WERI-Rb-1 (cell line): ENCODE data around the gene ABCB4.

Experiments
- DNase-seq: peaks from one replicate; pipeline ENCODE4 v3.0.0-alpha.2; 2020
- H3K27ac ChIP-seq: fragments of 250-450 bp; sonication (Bioruptor Pico); 2 replicates; pipeline ENCODE4 v1.5.1; 2020; ENCODE audit warnings: mild to moderate bottlenecking, moderate library complexity
- H3K27me3 ChIP-seq: fragments of 250-450 bp; sonication (Bioruptor Pico); 2 replicates; pipeline ENCODE4 v1.5.1; 2021; ENCODE audit warnings: mild to moderate bottlenecking, low read depth, moderate library complexity; ENCODE audit not compliant: insufficient read depth, severe bottlenecking
- H3K36me3 ChIP-seq: fragments of 250-450 bp; sonication (Bioruptor Pico); 2 replicates; pipeline ENCODE4 v1.5.1; 2020; ENCODE audit warnings: mild to moderate bottlenecking, moderate library complexity
- H3K4me3 ChIP-seq: 2 replicates; pipeline ENCODE4 v1.5.1; 2011; ENCODE audit warnings: low read depth, mild to moderate bottlenecking, control low read depth, low read length
- H3K9me3 ChIP-seq: fragments of 250-450 bp; sonication (Bioruptor Pico); 2 replicates; pipeline ENCODE4 v1.5.1; 2021; ENCODE audit warnings: mild to moderate bottlenecking, moderate library complexity; ENCODE audit not compliant: severe bottlenecking
- TF ChIP-seq, protein P1 (sequence below): IDR thresholded peaks from 2 replicates; pipeline ENCODE4 v1.5.1; 2011; ENCODE audit warnings: low read depth, mild to moderate bottlenecking, control low read depth, inconsistent platforms, low read length

The ABCB4 gene

DNA sequence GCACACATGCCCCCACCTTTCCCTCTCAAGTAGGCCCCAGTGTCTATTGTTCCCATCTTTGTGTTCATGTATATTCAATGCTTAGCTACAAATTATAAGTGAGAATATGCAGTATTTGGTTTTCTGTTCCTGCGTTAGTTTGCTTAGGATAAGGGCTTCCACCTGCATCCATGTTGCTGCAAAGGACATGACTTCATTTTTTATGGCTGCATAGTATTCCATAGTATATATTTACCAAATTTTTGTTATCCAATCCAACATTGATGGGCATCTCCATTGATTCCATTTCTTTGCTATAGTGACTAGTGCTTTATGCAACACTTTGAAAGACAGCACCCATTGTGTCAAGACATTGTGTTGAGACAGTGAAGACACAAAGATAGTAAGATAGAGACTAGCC lies 19.0 kb upstream of the ABCB4 start:
- Histone ChIP-seq H3K4me3 (no peak overlapping the region), H3K9me3 (peaks cover 2% of the 10 kb centered on the region), H3K36me3 (no peaks in the 10 kb centered on the region), H3K27ac (no peak overlapping the region), H3K27me3 (no peaks in the 10 kb centered on the region)
- DNase-seq, result no peak
- TF ChIP-seq, protein P1, sequence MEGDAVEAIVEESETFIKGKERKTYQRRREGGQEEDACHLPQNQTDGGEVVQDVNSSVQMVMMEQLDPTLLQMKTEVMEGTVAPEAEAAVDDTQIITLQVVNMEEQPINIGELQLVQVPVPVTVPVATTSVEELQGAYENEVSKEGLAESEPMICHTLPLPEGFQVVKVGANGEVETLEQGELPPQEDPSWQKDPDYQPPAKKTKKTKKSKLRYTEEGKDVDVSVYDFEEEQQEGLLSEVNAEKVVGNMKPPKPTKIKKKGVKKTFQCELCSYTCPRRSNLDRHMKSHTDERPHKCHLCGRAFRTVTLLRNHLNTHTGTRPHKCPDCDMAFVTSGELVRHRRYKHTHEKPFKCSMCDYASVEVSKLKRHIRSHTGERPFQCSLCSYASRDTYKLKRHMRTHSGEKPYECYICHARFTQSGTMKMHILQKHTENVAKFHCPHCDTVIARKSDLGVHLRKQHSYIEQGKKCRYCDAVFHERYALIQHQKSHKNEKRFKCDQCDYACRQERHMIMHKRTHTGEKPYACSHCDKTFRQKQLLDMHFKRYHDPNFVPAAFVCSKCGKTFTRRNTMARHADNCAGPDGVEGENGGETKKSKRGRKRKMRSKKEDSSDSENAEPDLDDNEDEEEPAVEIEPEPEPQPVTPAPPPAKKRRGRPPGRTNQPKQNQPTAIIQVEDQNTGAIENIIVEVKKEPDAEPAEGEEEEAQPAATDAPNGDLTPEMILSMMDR, result no peak

GRCh38 chr7:87483131-87483530 lies 7.7 kb upstream of the ABCB4 start:
- DNase-seq, result no peak
- Histone ChIP-seq H3K9me3 (no peaks in the 10 kb centered on the region), H3K36me3 (no peaks in the 10 kb centered on the region), H3K27me3 (no peaks in the 10 kb centered on the region), H3K4me3 (no peak overlapping the region), H3K27ac (no peak overlapping the region)
- TF ChIP-seq, protein P1, result no peak

DNA sequence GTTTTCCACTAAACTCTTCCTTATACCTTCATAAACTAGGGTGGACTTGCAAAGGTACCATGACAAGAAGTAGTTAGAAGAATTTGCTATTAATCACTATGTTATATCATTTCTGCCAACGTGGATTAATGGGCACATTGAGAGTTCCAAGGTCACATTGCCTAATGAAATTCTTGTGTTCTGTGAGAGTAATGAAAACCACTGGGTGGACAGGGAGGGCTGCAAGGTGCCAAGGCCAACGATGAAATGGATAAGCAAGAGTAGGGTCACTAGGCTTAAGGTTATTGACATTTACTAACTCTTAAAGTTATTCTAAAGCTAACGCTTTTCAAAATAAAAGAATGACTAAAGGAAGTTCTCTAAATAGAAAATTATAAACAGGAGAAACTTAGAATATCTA lies 6.6 kb upstream of the ABCB4 start:
- no peaks in the 10 kb centered on the region for H3K9me3 ChIP-seq
- no peaks in the 10 kb centered on the region for H3K36me3 ChIP-seq
- no peaks in the 10 kb centered on the region for H3K27me3 ChIP-seq
- H3K4me3 ChIP-seq, result no peak overlapping the region
- TF ChIP-seq, protein P1, result no peak
- no peak overlapping the region for H3K27ac ChIP-seq
- no peak for DNase-seq

DNA sequence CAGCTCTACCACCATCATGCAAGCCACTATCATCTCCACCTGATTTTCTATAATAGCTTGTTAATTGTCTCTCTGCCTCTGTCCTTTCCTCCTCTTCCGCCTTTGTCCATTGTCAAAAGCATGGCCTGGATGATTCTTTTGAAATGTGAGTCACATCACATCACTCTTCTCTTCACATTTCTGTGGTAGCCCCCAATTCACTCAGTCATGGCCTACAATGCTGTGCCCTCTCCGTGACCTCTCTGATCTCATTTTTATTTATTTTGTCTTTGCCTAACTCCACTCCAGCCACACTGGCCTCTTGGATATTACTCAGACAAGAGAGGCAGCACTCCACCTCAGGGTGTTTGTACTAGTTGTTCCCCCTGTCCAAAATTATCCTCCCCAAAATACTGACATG lies 4.9 kb upstream of the ABCB4 start:
- Histone ChIP-seq H3K4me3 (no peak overlapping the region), H3K9me3 (no peaks in the 10 kb centered on the region), H3K27ac (no peak overlapping the region), H3K36me3 (no peaks in the 10 kb centered on the region), H3K27me3 (no peaks in the 10 kb centered on the region)
- TF ChIP-seq, protein P1, result no peak
- DNase-seq, result no peak

- H3K9me3 ChIP-seq, result no peaks in the 10 kb centered on the region
- TF ChIP-seq, protein P1, result no peak
- H3K4me3 ChIP-seq, result no peak overlapping the region
- no peak for DNase-seq
- no peak overlapping the region for H3K27ac ChIP-seq
- H3K36me3 ChIP-seq, result no peaks in the 10 kb centered on the region
- H3K27me3 ChIP-seq, result no peaks in the 10 kb centered on the region
These were observed 4.5 kb upstream of the ABCB4 start for GRCh38 chr7:87479951-87480350.

DNA sequence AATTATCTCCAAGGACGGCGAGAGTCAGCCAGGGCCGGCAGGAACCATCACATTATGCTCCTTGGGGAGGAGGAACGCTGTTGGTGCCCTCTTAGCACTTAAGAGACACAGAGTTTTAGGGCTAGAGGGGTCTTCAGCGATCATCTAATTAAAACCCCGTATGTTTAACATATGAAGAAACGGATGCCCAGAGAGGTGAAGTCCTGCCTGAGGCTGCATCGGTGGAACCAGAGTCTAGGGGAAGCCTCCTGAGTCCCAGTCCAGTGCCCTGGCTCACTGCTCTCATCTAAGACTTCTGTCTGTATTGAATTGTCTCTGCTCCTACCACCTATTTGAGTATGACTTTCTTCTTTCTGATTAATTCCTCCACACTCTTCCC lies 688 bp upstream of the ABCB4 start:
- TF ChIP-seq, protein P1, result no peak
- H3K9me3 ChIP-seq, result no peaks in the 10 kb centered on the region
- no peak overlapping the region for H3K4me3 ChIP-seq
- no peak for DNase-seq
- H3K36me3 ChIP-seq, result no peaks in the 10 kb centered on the region
- H3K27ac ChIP-seq, result no peak overlapping the region
- no peaks in the 10 kb centered on the region for H3K27me3 ChIP-seq
